HepG2 (cell line): Measurements from ENCODE around the gene PKD1L1. TPM values are rescaled to one million over a fixed set of nuclear protein-coding genes. Genes with fewer than 3 reads are reported as not detected.

Experiments used
- HDAC6 ChIP-seq: fragments of 200-600 bp; sonication (generic); IDR thresholded peaks from 2 replicates; pipeline ENCODE4 v1.7.0; 2017; ENCODE audit warnings: mild to moderate bottlenecking, antibody characterized with exemption, low read length, low read depth
- RARA ChIP-seq: IDR thresholded peaks from 2 replicates; pipeline ENCODE4 v1.6.1; 2016; ENCODE audit warnings: missing genetic modification reagents, missing compliant biosample characterization
- SP5 ChIP-seq: IDR thresholded peaks from 2 replicates; pipeline ENCODE4 v1.6.1; 2016; ENCODE audit warnings: low read depth, borderline replicate concordance
- ZBTB38 ChIP-seq: sonication (generic); formaldehyde crosslinking; IDR thresholded peaks from 2 replicates; pipeline ENCODE4 v1.5.1; 2020; ENCODE audit warnings: mild to moderate bottlenecking, missing genetic modification reagents
- polyA plus RNA-seq, 8 experiments: library from polyadenylated mRNA; depleted of rRNA in 3 of 8; stranded (reverse) in 7 of 8; unstranded in 1 of 8; fragments of >200 nt; fragmentation: Illumina TruSeq in 4 of 8; extraction: Trizol in 4 of 8; gene quantifications; 2 replicates each; pipeline versions ENCODE4 v1.2.1 to v1.2.3, GENCODE V29; 2011 to 2016; ENCODE audit warnings: low read depth in 4 of 8, missing spikeins in 1 of 8, mixed read lengths in 1 of 8; ENCODE audit not compliant: insufficient read depth in 1 of 8
- total RNA-seq, 5 experiments: library from RNA; depleted of rRNA; stranded (reverse); fragments of >200 nt; fragmentation: Illumina TruSeq; extraction: Trizol; gene quantifications; 2 replicates each; pipeline ENCODE4 v1.2.3, GENCODE V29; 2016; ENCODE audit warnings: low read depth in 1 of 5
- TF ChIP-seq, protein P1 (sequence below): sonication (generic); formaldehyde crosslinking; IDR thresholded peaks from one replicate; pipeline ENCODE4 v1.5.1; 2020; ENCODE audit warnings: mild to moderate bottlenecking, missing genetic modification reagents; ENCODE audit errors: not compliant biosample characterization
- TF ChIP-seq, protein P2 (sequence below): sonication (generic); formaldehyde crosslinking; IDR thresholded peaks from 2 replicates; pipeline ENCODE4 v1.4.0; 2020; ENCODE audit warnings: missing genetic modification reagents
- TF ChIP-seq, protein P3 (sequence below): fragments of 450-650 bp; IDR thresholded peaks from 2 replicates; pipeline ENCODE4 v1.6.1; 2016
- TF ChIP-seq, protein P4 (sequence below): sonication (generic); formaldehyde crosslinking; IDR thresholded peaks from 2 replicates; pipeline ENCODE4 v1.4.0; 2020; ENCODE audit warnings: mild to moderate bottlenecking, missing genetic modification reagents, borderline replicate concordance
- TF ChIP-seq, protein P5 (sequence below): sonication (generic); formaldehyde crosslinking; IDR thresholded peaks from 2 replicates; pipeline ENCODE4 v1.8.1; 2023; ENCODE audit warnings: mild to moderate bottlenecking, missing genetic modification reagents
- TF ChIP-seq, protein P6 (sequence below): sonication (generic); formaldehyde crosslinking; IDR thresholded peaks from 2 replicates; pipeline ENCODE4 v1.8.1; 2023; ENCODE audit warnings: missing genetic modification reagents, inconsistent platforms, borderline replicate concordance

PKD1L1 gene
- total and polyA plus RNA-seq, 2 of the 13 experiments (the other 11 are each of a cell fraction or from before 2014, with no cell fraction given), result 0.01 TPM; not detected in 1

DNA sequence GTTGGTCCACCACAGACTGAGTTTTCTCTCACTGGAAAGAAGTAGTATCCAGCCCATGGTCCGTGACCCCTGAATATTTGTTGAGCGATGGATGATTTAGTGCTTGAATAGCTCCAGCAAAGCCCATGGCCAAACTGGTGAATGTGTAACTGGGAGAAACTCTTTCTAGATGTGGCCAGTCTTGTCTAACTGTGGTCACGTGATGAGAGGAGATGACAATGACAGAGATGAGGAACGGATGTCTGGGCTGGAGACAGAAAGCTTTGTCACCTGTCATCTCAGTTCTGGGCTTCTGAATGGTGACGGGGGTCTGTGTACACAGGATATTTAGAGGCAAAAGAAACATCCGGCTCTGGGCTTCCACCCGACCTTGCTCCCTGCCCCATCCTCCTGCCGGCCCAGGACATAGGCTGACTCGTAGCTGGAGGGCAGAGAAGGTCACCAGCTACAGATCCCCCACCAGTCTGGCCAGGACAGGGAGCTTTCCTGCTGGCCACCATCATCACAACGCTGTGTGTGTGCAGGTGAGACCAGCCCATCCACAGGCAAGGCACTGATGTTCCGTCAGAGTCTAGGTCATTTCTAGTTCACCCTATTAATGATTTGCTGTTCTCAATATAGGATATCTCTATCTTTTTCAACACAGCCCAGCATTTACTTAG lies 213.8 kb downstream of the PKD1L1 start (continued):
- TF ChIP-seq, protein P1, sequence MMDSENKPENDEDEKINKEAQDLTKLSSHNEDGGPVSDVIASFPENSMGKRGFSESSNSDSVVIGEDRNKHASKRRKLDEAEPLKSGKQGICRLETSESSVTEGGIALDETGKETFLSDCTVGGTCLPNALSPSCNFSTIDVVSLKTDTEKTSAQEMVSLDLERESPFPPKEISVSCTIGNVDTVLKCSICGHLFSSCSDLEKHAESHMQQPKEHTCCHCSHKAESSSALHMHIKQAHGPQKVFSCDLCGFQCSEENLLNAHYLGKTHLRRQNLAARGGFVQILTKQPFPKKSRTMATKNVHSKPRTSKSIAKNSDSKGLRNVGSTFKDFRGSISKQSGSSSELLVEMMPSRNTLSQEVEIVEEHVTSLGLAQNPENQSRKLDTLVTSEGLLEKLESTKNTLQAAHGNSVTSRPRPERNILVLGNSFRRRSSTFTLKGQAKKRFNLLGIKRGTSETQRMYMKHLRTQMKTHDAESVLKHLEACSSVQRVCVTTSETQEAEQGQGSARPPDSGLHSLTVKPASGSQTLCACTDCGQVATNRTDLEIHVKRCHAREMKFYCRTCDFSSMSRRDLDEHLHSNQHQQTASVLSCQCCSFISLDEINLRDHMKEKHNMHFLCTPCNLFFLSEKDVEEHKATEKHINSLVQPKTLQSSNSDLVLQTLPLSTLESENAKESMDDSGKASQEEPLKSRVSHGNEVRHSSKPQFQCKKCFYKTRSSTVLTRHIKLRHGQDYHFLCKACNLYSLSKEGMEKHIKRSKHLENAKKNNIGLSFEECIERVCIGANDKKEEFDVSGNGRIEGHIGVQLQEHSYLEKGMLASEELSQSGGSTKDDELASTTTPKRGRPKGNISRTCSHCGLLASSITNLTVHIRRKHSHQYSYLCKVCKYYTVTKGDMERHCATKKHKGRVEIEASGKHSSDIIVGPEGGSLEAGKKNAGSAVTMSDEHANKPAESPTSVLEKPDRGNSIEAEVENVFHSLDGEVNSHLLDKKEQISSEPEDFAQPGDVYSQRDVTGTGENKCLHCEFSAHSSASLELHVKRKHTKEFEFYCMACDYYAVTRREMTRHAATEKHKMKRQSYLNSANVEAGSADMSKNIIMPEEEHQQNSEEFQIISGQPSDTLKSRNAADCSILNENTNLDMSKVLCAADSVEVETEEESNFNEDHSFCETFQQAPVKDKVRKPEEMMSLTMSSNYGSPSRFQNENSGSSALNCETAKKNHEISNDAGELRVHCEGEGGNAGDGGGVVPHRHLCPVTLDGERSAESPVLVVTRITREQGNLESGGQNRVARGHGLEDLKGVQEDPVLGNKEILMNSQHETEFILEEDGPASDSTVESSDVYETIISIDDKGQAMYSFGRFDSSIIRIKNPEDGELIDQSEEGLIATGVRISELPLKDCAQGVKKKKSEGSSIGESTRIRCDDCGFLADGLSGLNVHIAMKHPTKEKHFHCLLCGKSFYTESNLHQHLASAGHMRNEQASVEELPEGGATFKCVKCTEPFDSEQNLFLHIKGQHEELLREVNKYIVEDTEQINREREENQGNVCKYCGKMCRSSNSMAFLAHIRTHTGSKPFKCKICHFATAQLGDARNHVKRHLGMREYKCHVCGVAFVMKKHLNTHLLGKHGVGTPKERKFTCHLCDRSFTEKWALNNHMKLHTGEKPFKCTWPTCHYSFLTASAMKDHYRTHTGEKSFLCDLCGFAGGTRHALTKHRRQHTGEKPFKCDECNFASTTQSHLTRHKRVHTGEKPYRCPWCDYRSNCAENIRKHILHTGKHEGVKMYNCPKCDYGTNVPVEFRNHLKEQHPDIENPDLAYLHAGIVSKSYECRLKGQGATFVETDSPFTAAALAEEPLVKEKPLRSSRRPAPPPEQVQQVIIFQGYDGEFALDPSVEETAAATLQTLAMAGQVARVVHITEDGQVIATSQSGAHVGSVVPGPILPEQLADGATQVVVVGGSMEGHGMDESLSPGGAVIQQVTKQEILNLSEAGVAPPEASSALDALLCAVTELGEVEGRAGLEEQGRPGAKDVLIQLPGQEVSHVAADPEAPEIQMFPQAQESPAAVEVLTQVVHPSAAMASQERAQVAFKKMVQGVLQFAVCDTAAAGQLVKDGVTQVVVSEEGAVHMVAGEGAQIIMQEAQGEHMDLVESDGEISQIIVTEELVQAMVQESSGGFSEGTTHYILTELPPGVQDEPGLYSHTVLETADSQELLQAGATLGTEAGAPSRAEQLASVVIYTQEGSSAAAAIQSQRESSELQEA (CRISPR knock-in tag), result no peak
- TF ChIP-seq ZBTB38 (CRISPR knock-in tag) (peak; percentile 93), HDAC6 (no peak), SP5 (CRISPR knock-in tag) (peak; percentile 52; the same call in 1 of the 2 replicates), RARA (CRISPR knock-in tag) (peak; percentile 98)
- TF ChIP-seq, protein P2, sequence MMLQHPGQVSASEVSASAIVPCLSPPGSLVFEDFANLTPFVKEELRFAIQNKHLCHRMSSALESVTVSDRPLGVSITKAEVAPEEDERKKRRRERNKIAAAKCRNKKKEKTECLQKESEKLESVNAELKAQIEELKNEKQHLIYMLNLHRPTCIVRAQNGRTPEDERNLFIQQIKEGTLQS (CRISPR knock-in tag), result peak; percentile 58; the same call in 1 of the 2 replicates
- TF ChIP-seq, protein P3, sequence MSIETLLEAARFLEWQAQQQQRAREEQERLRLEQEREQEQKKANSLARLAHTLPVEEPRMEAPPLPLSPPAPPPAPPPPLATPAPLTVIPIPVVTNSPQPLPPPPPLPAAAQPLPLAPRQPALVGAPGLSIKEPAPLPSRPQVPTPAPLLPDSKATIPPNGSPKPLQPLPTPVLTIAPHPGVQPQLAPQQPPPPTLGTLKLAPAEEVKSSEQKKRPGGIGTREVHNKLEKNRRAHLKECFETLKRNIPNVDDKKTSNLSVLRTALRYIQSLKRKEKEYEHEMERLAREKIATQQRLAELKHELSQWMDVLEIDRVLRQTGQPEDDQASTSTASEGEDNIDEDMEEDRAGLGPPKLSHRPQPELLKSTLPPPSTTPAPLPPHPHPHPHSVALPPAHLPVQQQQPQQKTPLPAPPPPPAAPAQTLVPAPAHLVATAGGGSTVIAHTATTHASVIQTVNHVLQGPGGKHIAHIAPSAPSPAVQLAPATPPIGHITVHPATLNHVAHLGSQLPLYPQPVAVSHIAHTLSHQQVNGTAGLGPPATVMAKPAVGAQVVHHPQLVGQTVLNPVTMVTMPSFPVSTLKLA, result peak; percentile 63
- TF ChIP-seq, protein P4, sequence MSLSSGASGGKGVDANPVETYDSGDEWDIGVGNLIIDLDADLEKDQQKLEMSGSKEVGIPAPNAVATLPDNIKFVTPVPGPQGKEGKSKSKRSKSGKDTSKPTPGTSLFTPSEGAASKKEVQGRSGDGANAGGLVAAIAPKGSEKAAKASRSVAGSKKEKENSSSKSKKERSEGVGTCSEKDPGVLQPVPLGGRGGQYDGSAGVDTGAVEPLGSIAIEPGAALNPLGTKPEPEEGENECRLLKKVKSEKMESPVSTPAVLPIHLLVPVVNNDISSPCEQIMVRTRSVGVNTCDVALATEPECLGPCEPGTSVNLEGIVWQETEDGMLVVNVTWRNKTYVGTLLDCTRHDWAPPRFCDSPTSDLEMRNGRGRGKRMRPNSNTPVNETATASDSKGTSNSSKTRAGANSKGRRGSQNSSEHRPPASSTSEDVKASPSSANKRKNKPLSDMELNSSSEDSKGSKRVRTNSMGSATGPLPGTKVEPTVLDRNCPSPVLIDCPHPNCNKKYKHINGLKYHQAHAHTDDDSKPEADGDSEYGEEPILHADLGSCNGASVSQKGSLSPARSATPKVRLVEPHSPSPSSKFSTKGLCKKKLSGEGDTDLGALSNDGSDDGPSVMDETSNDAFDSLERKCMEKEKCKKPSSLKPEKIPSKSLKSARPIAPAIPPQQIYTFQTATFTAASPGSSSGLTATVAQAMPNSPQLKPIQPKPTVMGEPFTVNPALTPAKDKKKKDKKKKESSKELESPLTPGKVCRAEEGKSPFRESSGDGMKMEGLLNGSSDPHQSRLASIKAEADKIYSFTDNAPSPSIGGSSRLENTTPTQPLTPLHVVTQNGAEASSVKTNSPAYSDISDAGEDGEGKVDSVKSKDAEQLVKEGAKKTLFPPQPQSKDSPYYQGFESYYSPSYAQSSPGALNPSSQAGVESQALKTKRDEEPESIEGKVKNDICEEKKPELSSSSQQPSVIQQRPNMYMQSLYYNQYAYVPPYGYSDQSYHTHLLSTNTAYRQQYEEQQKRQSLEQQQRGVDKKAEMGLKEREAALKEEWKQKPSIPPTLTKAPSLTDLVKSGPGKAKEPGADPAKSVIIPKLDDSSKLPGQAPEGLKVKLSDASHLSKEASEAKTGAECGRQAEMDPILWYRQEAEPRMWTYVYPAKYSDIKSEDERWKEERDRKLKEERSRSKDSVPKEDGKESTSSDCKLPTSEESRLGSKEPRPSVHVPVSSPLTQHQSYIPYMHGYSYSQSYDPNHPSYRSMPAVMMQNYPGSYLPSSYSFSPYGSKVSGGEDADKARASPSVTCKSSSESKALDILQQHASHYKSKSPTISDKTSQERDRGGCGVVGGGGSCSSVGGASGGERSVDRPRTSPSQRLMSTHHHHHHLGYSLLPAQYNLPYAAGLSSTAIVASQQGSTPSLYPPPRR, result peak; percentile 98
- TF ChIP-seq, protein P5, sequence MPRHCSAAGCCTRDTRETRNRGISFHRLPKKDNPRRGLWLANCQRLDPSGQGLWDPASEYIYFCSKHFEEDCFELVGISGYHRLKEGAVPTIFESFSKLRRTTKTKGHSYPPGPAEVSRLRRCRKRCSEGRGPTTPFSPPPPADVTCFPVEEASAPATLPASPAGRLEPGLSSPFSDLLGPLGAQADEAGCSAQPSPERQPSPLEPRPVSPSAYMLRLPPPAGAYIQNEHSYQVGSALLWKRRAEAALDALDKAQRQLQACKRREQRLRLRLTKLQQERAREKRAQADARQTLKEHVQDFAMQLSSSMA (CRISPR knock-in tag), result 0 out of 2 replicates have a peak, but pooled peaks have one; percentile 21
- TF ChIP-seq, protein P6, sequence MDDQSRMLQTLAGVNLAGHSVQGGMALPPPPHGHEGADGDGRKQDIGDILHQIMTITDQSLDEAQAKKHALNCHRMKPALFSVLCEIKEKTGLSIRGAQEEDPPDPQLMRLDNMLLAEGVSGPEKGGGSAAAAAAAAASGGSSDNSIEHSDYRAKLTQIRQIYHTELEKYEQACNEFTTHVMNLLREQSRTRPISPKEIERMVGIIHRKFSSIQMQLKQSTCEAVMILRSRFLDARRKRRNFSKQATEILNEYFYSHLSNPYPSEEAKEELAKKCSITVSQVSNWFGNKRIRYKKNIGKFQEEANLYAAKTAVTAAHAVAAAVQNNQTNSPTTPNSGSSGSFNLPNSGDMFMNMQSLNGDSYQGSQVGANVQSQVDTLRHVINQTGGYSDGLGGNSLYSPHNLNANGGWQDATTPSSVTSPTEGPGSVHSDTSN (CRISPR knock-in tag), result no peak
